HEK293 (cell line): ENCODE data around the gene AADAC.

Experiments
- CTCF ChIA-PET: fragments of 350-600 bp; formaldehyde crosslinking; extraction: SDS; loops from one replicate; lab custom pipeline; 2021; ENCODE audit warnings: antibody characterized with exemption; lab: Yijun Ruan, JAX
- POLR2A ChIA-PET: fragments of 300-600 bp; formaldehyde crosslinking; extraction: SDS; loops from one replicate; lab custom pipeline; 2020; ENCODE audit warnings: antibody characterized with exemption, inconsistent platforms; lab: Yijun Ruan, JAX
- H3K27ac ChIP-seq: fragments of 200-500 bp; sonication (Bioruptor generic); 2 replicates; pipeline ENCODE4 v1.5.1; 2014; ENCODE audit warnings: low read depth, low read length, control low read depth, inconsistent platforms; ENCODE audit errors: extremely low read depth
- H3K36me3 ChIP-seq, 2 experiments: fragments of 200-500 bp in 1 of 2; sonication (Bioruptor generic) in 1 of 2; 1 replicate in 1 of 2; 2 replicates in 1 of 2; pipeline ENCODE4 v1.5.1; 2014 to 2017; ENCODE audit warnings: inconsistent platforms in 2 of 2, low read length in 2 of 2; ENCODE audit not compliant: control insufficient read depth in 2 of 2, insufficient read depth in 1 of 2
- H3K4me1 ChIP-seq: fragments of 200-500 bp; sonication (Bioruptor generic); 2 replicates; pipeline ENCODE4 v1.5.1; 2014; ENCODE audit warnings: mild to moderate bottlenecking, low read length, inconsistent platforms; ENCODE audit not compliant: control insufficient read depth, insufficient read depth
- H3K4me3 ChIP-seq: 2 replicates; pipeline ENCODE4 v1.5.1; 2011; ENCODE audit warnings: low read depth, mild to moderate bottlenecking, control low read depth, low read length, moderate library complexity
- H3K9me3 ChIP-seq: fragments of 200-500 bp; sonication (Bioruptor generic); 2 replicates; pipeline ENCODE4 v1.5.1; 2014; ENCODE audit warnings: low read depth, low read length, inconsistent platforms; ENCODE audit not compliant: control insufficient read depth, insufficient read depth
- BCL11A ChIP-seq: fragments of 450-650 bp; formaldehyde crosslinking; IDR thresholded peaks from 2 replicates; pipeline ENCODE4 v1.5.1; 2016; ENCODE audit warnings: low read depth, missing biosample characterization, missing genetic modification characterization
- KLF17 ChIP-seq: fragments of 450-650 bp; formaldehyde crosslinking; IDR thresholded peaks from 2 replicates; pipeline ENCODE4 v1.5.1; 2016; ENCODE audit warnings: missing biosample characterization, missing genetic modification characterization
- TSHZ1 ChIP-seq: fragments of 450-650 bp; formaldehyde crosslinking; IDR thresholded peaks from 2 replicates; pipeline ENCODE4 v1.5.1; 2016; ENCODE audit warnings: missing biosample characterization, missing genetic modification characterization, borderline replicate concordance
- WT1 ChIP-seq: fragments of 450-650 bp; formaldehyde crosslinking; IDR thresholded peaks from 2 replicates; pipeline ENCODE4 v1.5.1; 2016; ENCODE audit warnings: missing biosample characterization, missing genetic modification characterization
- YY2 ChIP-seq: fragments of 450-650 bp; formaldehyde crosslinking; IDR thresholded peaks from 2 replicates; pipeline ENCODE4 v1.5.1; 2016; ENCODE audit warnings: missing biosample characterization, missing genetic modification characterization
- ZFP37 ChIP-seq: fragments of 450-650 bp; formaldehyde crosslinking; IDR thresholded peaks from 2 replicates; pipeline ENCODE4 v1.5.1; 2016; ENCODE audit warnings: missing biosample characterization, missing genetic modification characterization
- ZNF138 ChIP-seq: fragments of 450-650 bp; formaldehyde crosslinking; IDR thresholded peaks from 2 replicates; pipeline ENCODE4 v1.5.1; 2016; ENCODE audit warnings: missing biosample characterization, missing genetic modification characterization, borderline replicate concordance
- ZNF169 ChIP-seq: fragments of 450-650 bp; formaldehyde crosslinking; IDR thresholded peaks from 2 replicates; pipeline ENCODE4 v1.5.1; 2016; ENCODE audit warnings: missing biosample characterization, missing genetic modification characterization
- ZNF394 ChIP-seq: fragments of 450-650 bp; formaldehyde crosslinking; IDR thresholded peaks from 2 replicates; pipeline ENCODE4 v1.5.1; 2016; ENCODE audit warnings: missing biosample characterization, missing genetic modification characterization, mild to moderate bottlenecking, moderate library complexity, borderline replicate concordance
- ZNF623 ChIP-seq: fragments of 450-650 bp; formaldehyde crosslinking; IDR thresholded peaks from 2 replicates; pipeline ENCODE4 v1.5.1; 2016; ENCODE audit warnings: missing biosample characterization, missing genetic modification characterization
- ZNF777 ChIP-seq: fragments of 450-650 bp; formaldehyde crosslinking; IDR thresholded peaks from 2 replicates; pipeline ENCODE4 v1.5.1; 2017; ENCODE audit warnings: missing biosample characterization, missing genetic modification characterization, borderline replicate concordance
- ZNF843 ChIP-seq: fragments of 450-650 bp; formaldehyde crosslinking; IDR thresholded peaks from 2 replicates; pipeline ENCODE4 v1.5.1; 2016; ENCODE audit warnings: missing biosample characterization, missing genetic modification characterization
- ZSCAN30 ChIP-seq: fragments of 450-650 bp; IDR thresholded peaks from 2 replicates; pipeline ENCODE4 v1.5.1; 2018; ENCODE audit warnings: missing biosample characterization, mild to moderate bottlenecking, missing genetic modification characterization, moderate library complexity
- TF ChIP-seq, protein P1 (sequence below): fragments of 450-650 bp; formaldehyde crosslinking; IDR thresholded peaks from 2 replicates; pipeline ENCODE4 v1.5.1; 2016; ENCODE audit warnings: missing biosample characterization, missing genetic modification characterization, low read depth
- TF ChIP-seq, protein P2 (sequence below): fragments of 450-650 bp; formaldehyde crosslinking; IDR thresholded peaks from 2 replicates; pipeline ENCODE4 v1.5.1; 2016; ENCODE audit warnings: missing biosample characterization, missing genetic modification characterization

Gene AADAC

DNA sequence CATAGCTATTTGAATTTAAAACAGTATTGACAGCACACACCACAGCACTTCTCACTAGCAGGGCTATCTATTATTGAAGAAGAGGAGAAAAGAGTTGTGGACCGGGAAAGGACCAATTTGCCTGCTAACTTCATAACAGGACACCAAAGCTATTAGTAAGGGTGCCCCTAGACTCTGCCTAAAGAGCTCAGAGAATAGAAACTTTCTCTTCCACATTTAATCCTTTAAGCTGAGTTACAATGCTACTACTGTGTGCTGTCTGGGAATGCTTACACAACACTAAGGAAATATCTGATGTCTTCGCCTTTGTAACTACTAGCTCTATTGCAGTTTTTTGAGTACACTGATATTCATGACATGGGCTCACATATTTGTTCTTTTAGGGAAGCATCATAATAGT is 13.5 kb upstream of the AADAC start:
- H3K27ac ChIP-seq, result no peak overlapping the region
- TF ChIP-seq, protein P1, sequence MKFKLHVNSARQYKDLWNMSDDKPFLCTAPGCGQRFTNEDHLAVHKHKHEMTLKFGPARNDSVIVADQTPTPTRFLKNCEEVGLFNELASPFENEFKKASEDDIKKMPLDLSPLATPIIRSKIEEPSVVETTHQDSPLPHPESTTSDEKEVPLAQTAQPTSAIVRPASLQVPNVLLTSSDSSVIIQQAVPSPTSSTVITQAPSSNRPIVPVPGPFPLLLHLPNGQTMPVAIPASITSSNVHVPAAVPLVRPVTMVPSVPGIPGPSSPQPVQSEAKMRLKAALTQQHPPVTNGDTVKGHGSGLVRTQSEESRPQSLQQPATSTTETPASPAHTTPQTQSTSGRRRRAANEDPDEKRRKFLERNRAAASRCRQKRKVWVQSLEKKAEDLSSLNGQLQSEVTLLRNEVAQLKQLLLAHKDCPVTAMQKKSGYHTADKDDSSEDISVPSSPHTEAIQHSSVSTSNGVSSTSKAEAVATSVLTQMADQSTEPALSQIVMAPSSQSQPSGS (tag by site-specific recombination), result no peak
- TF ChIP-seq WT1 (tag by site-specific recombination) (no peak), YY2 (no peak), KLF17 (no peak), ZFP37 (tag by site-specific recombination) (no peak), ZSCAN30 (tag by site-specific recombination) (no peak), ZNF843 (tag by site-specific recombination) (no peak), ZNF138 (tag by site-specific recombination) (no peak), ZNF169 (tag by site-specific recombination) (no peak), BCL11A (tag by site-specific recombination) (no peak)
- TF ChIP-seq, protein P2, sequence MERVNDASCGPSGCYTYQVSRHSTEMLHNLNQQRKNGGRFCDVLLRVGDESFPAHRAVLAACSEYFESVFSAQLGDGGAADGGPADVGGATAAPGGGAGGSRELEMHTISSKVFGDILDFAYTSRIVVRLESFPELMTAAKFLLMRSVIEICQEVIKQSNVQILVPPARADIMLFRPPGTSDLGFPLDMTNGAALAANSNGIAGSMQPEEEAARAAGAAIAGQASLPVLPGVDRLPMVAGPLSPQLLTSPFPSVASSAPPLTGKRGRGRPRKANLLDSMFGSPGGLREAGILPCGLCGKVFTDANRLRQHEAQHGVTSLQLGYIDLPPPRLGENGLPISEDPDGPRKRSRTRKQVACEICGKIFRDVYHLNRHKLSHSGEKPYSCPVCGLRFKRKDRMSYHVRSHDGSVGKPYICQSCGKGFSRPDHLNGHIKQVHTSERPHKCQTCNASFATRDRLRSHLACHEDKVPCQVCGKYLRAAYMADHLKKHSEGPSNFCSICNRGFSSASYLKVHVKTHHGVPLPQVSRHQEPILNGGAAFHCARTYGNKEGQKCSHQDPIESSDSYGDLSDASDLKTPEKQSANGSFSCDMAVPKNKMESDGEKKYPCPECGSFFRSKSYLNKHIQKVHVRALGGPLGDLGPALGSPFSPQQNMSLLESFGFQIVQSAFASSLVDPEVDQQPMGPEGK (tag by site-specific recombination), result no peak
- TF ChIP-seq, all 188 proteins: peak for 0
- ChIA-PET CTCF (interaction anchor here (0.6 kb wide), 1 partner anchor 573 kb away, joined by 3 read pairs; no protein-coding TSS in a partner anchor), POLR2A (no interaction called here)
- Histone ChIP-seq H3K4me1 (no peaks in the 10 kb centered on the region), H3K9me3 (no peaks in the 10 kb centered on the region), H3K4me3 (no peak overlapping the region), H3K36me3 (no peaks in the 10 kb centered on the region)

DNA sequence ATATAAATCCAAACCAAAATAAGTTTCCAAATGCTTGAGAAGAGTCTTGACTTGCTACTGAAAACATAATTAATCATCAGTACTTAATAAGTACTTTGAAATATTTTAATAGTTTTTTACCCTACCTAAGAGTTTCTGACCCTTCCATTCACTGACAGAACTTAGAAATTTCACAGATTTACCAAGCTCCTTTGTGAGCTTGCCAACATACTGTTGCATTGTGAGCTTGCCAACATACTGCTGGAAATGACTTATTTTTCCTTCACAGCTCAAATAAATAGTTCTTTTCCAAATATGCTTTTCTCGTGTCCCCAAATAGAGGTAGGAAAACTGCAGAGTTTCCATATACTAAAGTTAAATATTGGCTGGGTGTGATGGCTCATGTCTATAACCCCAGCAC is 9.6 kb upstream of the AADAC start:
- ChIA-PET POLR2A (no interaction called here), CTCF (interaction anchor here (0.6 to 0.7 kb wide), 2 partner anchors 25 to 376 kb away, joined by 3 to 6 read pairs; no protein-coding TSS in a partner anchor)
- Histone ChIP-seq H3K27ac (no peak overlapping the region), H3K36me3 (no peaks in the 10 kb centered on the region), H3K4me3 (no peak overlapping the region), H3K4me1 (no peaks in the 10 kb centered on the region), H3K9me3 (no peaks in the 10 kb centered on the region)
- TF ChIP-seq TSHZ1 (tag by site-specific recombination), result no peak
- TF ChIP-seq ZNF777 (tag by site-specific recombination), result no peak
- no peak for TF ChIP-seq ZNF394 (tag by site-specific recombination)
- TF ChIP-seq ZNF623 (tag by site-specific recombination), result no peak
- TF ChIP-seq, all 188 proteins: peak for 0
